GM18502 (cell line): ENCODE results near the gene CCT5.

Experiments
- ATAC-seq: cut with Tn5 transposase; IDR thresholded peaks from one replicate; pipeline ENCODE4 v1.9.1; 2021; ENCODE audit warnings: mild to moderate bottlenecking; ENCODE audit not compliant: unreplicated experiment, poor library complexity

CCT5 gene

DNA sequence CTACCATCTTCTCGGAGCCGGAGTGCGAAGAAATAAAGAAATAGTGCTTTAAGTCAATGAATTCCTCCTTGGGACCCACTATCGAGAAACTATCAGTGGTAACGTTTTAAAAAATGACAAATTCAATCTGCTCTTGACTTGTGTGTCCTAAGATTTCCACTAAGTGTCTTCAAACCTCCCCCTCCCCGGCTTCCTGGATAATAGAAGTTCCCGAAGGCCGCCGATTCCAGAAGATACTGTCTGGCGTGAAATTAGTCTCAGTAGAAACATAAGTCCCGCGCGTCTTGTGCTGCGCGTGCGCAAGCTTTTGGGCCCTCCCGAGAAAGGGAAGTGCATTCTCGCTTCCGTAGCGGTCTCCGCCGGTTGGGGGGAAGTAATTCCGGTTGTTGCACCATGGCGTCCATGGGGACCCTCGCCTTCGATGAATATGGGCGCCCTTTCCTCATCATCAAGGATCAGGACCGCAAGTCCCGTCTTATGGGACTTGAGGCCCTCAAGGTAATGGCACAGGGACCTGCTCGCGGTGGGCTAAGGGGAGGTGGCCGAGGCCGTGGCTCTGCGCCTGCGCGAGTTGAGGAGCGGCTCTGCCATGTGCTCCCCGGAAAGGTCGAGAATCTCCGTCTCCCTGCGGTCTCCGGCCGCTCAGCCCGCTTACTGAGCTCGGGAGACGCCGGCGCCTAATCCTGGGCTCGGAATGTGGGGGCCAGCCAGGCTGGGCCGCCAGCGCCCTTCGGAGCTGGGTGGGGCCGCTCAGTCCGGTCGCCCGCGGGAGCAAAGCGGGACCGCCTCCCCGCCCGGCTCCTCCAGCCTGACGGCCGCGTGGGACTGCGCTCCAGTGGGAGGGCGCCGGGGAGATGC is at the start of gene CCT5:
Gene CCT5, plus strand, starts transcription at position 333 of the 858 bp plus-strand sequence. Its CDS starts 61 bp downstream, at position 394.
- ATAC-seq, result peak; percentile 78

DNA sequence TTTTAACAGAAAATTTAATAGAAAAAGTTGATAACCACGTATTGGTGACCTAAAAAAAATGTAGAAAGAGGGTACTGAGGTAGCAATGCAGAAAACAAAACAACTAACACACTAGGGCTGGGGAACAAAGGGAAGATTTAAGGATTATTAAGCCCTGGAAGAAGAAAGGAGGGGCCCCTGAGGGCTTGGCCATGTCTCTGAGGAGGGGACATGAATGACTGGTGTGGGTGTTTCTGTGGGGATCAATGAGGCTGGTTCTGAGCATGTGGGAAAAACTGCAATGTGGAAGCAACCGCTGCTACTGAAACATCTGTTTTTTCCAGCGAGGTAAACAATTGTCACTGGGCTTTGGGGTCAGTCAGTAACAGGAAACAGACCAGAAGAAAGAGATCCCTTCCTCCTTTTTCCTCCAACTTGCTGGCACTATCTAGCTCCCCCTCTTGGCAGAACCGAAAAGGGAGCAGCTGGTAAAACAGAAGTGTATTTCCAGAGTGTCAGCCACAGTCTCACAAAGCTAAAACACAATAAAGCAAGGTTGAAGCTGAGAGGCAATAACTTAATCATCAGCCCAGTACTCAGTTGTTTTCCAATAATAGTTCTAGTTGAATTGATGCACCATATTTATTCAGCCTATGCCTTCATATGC is 48.7 kb upstream of the CCT5 start:
- no peak for ATAC-seq

DNA sequence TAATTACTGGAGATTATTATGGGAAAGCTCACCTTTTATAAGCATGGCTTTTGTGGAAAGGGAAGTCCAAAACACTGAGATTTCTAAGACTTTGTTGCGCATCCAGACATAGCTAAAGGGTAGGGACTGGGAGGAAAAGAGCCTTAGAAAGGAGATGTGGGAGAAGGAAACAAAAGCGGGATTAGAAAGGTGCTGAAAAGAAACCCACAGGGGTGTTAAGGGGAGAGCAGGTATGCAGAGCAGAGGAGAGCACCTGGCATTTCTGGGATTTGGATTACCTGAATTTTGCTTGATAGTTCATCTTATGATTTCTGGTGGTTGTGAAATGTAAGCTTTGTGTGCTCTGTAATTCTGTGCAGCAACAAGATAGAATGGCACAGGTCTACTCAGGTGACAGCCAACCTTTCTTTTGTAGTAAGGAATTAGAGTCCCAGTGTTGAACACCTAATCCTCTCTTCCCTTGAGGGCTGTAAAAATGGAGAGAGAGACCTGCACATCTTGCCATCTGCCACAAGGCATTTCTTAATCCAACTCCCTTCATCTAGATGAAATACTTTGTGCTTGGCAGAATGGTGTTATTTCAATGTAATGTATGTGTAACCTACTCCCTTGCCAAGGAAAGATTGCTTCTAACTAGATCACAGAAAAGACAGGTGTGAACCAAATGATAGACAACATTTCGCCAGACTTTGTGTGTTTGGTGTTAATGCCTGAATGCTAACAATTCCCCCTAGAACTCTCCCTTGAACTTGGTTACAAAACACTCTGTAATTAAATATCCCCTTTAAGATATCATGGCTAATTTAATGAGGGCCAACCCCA is 47.8 kb upstream of the CCT5 start:
- ATAC-seq, result no peak

DNA sequence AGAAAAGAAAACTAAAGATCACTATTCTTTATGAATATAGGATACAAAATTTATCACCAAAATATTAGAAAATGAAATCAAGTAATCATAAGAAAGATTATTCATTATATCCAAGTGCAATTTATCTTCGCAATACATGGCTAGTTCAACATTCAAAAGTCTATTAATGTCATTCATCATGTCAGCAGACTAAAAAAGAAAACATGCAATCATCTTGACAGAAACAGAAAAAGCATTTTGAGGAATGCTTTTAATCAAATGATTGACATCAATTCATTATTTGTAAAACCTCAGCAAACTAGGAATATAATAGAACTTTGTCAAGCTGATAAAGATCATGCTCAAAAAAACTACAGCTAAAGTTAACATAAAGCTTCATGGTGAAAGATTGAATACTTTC is 41.1 kb upstream of the CCT5 start:
- ATAC-seq, result no peak

DNA sequence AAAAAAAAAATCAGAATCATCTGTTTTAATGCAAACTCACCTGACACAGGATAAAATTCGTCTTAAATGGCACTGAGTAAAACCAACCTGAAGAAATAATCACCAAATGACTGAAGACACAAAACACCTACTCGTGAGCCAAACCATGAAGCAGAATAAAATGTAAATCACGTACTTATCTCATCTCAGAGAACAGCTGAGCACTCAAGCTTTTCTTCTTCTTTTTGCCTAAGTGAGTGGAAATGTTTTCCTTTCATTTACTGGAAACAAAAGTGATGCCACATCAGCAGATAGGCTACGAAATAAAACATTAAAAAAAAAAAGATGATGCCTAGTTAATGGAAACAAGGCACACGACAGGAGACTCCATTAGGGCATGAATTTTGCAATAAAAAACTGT is 36.8 kb upstream of the CCT5 start:
- ATAC-seq, result no peak

DNA sequence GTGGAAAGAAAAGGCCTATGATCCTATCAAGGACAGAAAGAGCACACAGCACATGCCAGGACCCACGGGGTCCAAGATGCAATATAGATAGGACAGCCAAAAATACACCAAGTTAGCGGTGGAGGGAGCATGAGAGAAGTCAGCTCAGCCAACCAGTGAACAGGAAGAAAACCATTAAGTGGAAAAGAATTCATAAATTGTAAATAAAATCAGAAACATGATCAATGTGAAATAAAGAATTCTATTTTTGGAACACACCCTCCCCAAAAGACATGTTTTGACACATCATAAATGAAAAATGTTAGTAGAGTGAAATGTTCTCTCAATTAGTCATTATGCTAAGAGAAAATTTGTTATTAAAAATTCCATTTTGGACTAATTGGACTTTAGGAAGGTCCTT is 36.0 kb upstream of the CCT5 start:
- no peak for ATAC-seq

DNA sequence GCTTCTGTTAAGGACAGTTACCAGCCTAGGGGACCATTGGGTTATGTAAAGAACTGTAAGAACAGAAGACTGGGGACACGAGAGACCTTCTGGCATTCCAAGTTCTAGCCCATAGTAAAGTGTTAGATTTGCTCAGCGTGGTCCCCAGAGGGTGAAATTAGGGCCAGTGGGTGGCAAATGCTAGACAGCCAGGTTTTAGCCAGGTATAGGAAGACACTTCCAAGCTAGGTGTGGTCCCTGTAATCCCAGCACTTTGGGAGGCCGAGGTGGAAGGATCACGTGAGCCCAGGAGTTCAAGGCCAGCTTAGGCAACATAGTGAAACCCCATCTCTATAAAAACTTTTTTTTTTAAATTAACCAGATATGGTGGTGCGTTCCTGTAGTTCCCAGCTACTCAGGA is 34.7 kb upstream of the CCT5 start:
- ATAC-seq, result no peak

DNA sequence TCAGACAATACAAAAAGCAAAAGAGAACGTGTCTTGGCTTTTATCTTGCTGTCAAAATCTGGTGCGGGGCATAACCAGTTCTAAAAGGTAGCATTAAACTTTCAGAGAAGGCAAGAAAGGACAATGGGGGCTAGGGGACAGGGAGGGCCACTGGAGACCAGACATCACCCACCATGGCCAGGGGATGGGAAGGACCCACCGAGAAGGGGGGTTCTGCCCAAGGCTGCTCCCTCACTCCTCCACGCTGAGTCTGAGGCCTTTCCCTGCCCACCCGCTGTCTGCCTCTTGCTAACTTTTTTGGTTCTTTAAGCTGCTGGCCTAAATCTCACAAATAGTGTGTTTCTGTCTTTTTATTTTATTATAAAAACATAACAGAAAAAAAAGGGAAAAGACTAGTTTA is 34.0 kb upstream of the CCT5 start:
- ATAC-seq, result no peak

DNA sequence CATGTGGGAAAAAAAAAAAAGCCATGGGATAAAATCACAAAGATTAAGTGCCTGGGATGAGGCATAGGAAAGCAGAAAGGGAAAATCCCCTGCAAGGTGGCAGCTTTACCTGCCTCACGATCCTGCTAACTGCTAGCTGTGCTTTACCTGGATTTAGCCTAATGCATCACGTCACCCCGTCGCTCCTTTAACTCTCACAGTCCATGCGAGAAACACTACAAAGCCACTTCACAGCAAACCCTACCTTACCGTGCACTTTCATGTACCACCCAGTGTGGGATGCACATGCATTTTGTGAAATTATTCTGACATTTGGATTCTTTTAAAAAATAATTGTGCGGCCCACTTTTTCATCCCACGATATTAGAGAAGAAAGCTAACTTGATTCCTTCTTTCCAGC is 31.4 kb upstream of the CCT5 start:
- ATAC-seq, result no peak

DNA sequence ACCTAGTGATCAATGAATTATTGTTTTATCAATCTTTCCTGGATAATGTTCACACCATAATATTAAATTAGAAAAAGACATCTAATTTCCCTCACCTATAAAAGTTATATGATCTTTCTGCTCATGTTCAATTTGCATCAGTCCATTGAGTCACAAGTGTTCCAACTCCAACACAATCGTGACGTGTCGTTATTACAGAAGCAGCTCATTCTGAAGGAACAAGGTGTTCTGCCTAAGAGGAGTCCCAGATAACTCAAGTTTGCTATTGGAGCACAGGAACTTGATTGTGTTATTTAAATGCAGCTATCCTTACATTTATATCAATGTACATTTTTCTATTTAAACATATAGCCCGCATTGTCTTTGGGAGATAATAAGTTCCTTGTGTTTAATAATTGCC is 31.0 kb upstream of the CCT5 start:
- ATAC-seq, result no peak

DNA sequence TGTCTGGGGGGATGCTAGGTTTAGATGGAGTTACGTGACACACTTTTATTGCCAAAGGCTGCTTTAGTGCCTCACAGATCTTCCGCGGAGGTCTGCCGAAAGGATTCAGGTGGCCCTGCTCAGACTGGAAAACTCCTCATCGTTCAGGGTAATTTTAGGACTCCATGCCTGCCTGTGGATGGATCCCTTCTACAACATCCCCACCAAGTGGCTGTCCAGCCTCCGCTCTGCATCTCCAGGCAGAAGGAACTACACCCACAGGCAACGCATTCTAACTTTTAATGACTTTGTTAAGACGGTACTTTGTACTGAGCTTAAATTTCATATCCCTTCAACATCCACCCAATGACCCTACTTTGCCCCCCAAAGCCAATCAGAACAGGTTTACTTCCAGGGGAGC is 29.8 kb upstream of the CCT5 start:
- ATAC-seq, result no peak

DNA sequence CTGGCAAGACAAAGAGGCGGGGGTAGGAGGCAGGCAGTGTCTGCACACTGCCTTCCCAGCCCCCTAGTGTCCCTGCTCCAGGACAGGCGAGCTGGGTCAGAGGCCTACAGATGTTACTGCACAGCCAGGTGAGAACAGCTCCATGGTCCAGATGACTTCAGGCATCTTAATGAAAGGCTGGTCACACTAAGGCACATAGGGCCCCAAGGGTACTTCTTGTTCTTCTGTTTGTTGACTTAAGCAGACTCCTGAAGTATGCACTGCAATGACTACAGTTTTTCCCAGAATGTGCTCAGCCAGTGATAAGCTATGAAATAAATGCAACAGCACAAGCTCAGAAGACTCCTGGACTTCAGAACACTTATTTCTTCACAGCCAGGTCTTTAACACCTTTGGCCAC is 27.8 kb upstream of the CCT5 start:
- no peak for ATAC-seq

DNA sequence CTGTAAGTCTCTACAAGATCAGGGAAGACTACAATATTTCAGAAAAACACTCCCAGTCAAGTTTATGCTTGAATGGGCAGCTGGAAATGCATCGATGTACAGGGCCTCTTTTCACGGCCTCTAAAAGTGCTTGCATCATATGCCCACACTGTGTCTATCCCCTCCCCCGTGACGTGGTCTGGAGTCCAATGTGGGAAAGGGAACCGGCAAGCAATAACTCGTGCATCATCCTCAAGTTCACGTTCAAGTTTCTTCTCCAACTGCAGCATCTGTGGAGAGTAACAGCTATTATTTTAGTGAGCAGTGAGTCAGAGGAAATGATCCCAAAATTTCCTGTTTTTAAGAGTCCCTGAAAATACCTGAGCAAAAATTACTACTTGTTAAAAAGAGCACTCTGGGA is 22.7 kb upstream of the CCT5 start:
- no peak for ATAC-seq

DNA sequence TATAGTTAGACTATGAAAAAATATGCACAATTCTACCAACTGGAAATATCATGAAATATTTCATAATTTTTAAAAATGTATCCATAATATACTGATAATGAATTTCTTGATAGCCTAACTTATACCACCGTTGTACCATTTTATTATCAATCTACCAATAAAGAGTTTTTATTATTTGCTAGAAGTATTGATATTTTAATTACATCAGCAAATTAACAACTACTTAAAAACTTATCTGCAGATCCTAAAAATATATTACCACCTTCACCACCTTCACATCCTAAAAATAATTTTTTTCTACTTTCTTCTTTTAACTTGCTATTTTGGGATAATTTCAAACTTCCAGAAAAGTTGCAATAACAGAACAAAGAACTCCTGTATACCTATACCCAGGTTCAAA is 21.8 kb upstream of the CCT5 start:
- no peak for ATAC-seq

DNA sequence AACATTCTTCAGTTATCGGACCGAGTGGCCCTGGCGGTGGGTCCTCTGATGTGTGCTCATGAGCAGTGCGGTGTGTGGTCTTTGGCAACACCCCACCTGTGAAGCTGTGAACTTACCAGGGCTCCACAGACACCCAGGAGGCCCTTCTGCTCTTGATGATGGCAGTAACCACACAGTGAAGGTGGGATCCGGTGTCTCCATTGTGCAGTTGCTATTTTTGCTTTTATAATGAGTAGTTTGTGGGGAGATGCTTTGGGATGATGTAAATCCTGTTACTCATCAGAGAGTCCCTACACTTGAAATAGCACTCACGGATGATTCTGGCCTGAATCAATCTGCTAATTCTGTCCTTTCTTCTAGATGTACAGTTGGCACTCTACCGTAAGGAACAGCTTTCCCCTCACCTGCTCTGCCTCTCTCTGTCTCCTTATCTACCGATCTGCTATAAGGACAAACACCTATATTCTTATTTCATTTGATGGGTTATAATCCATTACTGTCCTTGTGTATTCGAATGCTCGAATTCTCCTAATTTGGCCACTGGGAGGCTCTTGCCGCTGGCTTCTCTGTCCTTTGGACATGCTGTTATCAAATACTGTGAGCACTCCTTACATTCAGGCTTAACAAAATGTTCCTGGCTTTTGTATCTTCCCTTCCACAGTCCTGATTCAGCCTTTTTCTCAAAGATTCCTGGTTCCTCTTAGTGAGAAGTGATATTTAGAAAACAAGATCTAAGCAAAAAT is 20.6 kb upstream of the CCT5 start:
- no peak for ATAC-seq

DNA sequence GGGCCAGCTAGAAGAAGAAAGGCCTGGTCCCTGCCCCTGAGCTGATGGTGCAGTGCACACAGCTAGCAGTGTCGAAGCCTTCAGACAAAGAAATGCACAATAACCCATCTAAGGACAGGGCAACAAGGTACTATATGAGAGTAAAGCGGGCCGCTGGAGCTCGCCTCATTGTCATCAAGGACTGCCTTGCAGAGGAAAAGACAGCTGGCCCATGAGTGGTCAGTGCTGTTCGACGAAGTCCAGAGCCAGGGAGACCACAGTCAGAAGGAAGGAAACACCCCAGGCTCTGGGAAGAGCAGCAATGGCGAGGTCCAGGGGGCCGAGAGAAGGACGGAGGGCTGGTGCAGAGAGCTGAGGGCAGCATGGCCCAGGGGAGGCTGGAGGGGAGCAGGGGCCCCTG is 17.7 kb upstream of the CCT5 start:
- no peak for ATAC-seq

DNA sequence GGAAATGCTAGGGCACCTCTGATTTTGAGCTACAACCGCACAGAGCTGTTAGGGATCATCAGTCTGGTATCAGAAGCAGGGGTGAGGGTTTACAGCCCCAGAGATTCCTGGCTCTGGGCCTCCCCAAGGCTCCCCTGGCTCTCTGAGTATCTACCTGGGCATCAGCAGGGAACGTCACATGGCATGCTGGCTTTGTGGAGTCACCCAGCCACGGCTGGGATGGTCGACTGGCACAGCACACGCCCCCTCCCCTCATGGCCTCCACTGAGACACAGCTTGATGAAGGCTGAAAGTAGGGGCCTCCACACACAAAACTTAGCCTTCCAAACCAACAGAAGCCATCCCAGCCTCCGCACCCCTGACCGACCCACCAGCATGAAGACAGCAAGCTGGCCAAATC is 17.1 kb upstream of the CCT5 start:
- ATAC-seq, result no peak

DNA sequence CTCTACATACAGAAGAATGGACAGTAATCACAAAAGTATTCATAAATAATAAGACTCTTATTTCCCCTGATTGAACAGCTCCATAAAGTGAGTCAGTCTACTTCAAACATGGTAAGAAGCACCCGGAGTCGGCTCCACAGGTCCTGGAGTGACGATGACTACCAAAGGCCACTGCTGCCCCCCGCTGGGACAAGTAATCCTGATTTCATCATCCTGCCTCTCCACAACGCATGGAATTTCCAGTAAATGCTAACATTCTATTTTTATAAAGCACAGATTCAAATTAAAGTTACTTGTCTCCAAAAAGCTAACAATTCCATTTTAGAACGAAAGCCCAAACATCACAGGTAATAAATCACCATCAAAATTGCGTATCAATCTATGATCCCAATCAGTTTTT is 16.6 kb upstream of the CCT5 start:
- no peak for ATAC-seq

DNA sequence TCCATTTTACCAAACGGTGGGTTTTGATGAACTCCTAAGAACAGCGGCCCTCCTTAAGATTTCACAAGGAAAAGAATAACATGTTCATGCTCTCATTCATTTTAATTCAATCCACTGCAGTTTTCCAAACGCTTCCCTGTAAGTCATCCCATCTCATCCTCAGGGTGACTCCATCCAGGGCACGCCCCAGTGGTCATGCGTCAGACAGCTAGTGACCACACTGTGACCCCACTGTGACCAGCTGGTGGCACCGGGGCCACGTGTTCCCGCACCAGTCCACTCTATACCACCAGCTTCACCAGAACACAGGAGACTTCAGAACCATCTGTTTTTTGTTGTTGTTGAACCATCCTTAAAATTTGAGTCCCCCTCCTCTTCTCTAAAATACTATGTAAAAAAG is 14.7 kb upstream of the CCT5 start:
- ATAC-seq, result no peak

DNA sequence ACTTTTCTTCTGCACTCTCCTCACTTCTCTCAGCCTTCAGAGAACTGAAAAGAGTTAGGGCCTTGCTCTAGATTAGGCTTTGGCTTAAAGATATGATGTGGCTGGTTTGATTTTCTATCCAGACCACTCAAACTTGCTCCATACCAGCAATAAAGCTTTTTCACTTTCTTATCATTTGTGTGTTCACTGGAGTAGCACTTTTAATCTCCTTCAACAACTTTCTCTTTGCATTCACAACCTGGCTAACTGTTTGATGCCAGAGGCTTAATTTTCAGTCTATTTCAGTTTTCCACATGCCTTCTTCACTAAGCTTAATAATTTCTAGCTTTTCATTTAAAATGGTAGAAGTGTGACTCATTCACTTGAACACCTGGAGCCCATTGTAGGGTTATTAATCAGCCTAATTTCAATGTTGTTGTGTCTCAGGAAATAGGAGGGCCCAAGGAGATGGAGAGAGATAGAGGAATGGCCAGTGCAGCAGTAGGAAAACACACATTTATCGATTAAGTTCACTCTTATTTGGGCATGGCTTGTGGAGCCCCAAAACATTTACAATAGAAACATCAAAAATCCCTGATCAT is 6.3 kb upstream of the CCT5 start:
- no peak for ATAC-seq
